Measurements from ENCODE around the gene CCDC192.
"Not testable (repeated sequence)": the region's sequence is repeated elsewhere in the genome, so short reads cannot be mapped to it uniquely, and the experiment has no call there.

CCDC192 gene

DNA sequence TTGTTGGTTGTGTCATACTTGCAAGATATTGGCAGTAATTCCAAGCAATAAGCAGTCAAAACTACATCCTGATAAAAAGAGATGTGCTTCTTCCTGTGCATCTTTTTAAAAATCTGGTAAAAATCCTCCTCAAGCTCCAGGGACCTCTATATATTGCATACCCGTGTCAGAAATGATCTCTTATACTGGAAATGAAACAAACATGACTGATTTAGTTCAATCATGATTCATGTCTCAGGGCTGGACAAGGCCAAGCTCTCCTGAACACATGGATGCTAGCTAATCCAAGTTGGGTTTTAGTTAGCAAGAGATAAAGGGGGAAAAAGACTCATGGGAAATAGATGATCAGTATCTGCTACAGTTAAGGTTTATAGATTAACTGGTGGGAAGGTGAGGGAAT lies 69.3 kb downstream of the CCDC192 start:
- no peaks in the 10 kb centered on the region for H3K4me1 ChIP-seq (ENCODE audit: control insufficient read depth, insufficient read depth, low read length)
- H3K27me3 ChIP-seq (ENCODE audit: control insufficient read depth, insufficient read depth, low read length): no peaks in the 10 kb centered on the region
- no peak overlapping the region for H3K9ac ChIP-seq (ENCODE audit: low read depth, low read length)
- H3K36me3 ChIP-seq (ENCODE audit: insufficient read depth, low read length): no peaks in the 10 kb centered on the region
- H3K4me3 ChIP-seq (ENCODE audit: low read length): no peak overlapping the region
- H3K9me3 ChIP-seq (replicated peaks; ENCODE audit: low read length): no peaks in the 10 kb centered on the region
- no peak overlapping the region for H3K4me2 ChIP-seq (ENCODE audit: low read length)

DNA sequence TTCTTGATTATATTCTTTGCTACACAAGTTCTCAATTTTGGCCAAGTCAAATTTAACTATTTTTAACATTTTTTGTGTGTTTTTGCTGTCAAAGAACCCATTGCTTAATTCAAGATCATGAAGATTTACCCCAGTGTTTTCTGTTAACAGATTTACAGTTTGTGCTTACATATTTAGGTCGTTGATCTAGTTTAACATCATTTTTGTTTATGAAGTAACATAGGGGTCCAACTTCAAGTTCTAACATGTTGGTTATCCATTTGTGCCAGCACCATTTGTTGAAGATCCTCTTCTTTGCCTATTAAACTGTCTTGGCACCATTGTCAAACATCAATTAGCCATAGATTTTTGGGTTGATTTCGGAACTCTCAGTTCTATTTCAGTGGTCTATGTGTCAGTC lies 71.0 kb downstream of the CCDC192 start:
- Histone ChIP-seq H3K4me2 (ENCODE audit: low read length) (no peak overlapping the region), H3K4me3 (ENCODE audit: low read length) (no peak overlapping the region), H3K4me1 (ENCODE audit: control insufficient read depth, insufficient read depth, low read length) (no peaks in the 10 kb centered on the region), H3K9me3 (replicated peaks; ENCODE audit: low read length) (no peaks in the 10 kb centered on the region), H3K36me3 (ENCODE audit: insufficient read depth, low read length) (no peaks in the 10 kb centered on the region), H3K9ac (ENCODE audit: low read depth, low read length) (no peak overlapping the region), H3K27me3 (ENCODE audit: control insufficient read depth, insufficient read depth, low read length) (no peaks in the 10 kb centered on the region)

DNA sequence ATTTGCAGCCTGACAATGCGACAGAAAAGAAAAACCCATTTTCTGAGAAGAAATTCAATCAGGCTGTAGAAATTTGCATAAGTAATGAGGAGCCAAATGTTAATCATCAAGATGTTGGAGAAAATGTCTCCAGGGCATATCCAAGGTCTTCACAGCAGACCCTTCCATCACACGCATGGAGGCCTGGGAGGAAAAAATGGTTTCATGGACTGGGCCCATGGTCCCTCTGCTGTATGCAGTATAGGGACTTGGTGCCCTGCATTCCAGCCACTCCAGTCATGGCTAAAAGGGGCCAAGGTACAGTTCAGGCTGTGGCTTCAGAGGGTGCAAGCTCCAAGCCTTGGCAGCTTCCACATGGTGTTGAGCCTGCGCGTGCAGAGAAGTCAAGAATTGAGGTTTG lies 73.3 kb downstream of the CCDC192 start:
- Histone ChIP-seq H3K4me3 (ENCODE audit: low read length) (no peak overlapping the region), H3K9me3 (replicated peaks; ENCODE audit: low read length) (no peaks in the 10 kb centered on the region), H3K4me1 (ENCODE audit: control insufficient read depth, insufficient read depth, low read length) (no peaks in the 10 kb centered on the region), H3K9ac (ENCODE audit: low read depth, low read length) (no peak overlapping the region), H3K36me3 (ENCODE audit: insufficient read depth, low read length) (no peaks in the 10 kb centered on the region), H3K27me3 (ENCODE audit: control insufficient read depth, insufficient read depth, low read length) (no peaks in the 10 kb centered on the region), H3K4me2 (ENCODE audit: low read length) (no peak overlapping the region)

DNA sequence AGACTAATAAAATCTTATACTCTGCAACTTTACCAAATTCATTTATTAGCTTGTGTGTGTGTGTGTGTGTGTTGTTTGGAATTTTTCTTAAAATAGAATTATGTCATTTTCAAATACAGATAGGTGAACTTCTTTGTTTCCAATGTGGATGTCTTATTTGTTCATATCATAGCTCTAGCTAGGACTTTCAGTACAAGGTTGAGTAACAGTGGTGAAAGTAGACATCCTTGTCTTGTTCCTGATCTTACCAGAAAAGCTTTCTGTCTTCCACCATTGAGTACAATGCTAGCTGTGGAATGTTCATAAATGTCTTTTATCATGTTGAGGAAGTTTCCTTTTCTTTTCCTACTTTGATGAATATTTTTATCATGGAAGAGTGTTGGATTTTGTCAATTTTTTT lies 74.8 kb downstream of the CCDC192 start:
- Histone ChIP-seq H3K27me3 (ENCODE audit: control insufficient read depth, insufficient read depth, low read length) (no peaks in the 10 kb centered on the region), H3K4me1 (ENCODE audit: control insufficient read depth, insufficient read depth, low read length) (no peaks in the 10 kb centered on the region), H3K9me3 (replicated peaks; ENCODE audit: low read length) (no peaks in the 10 kb centered on the region), H3K36me3 (ENCODE audit: insufficient read depth, low read length) (no peaks in the 10 kb centered on the region), H3K4me2 (ENCODE audit: low read length) (no peak overlapping the region), H3K4me3 (ENCODE audit: low read length) (no peak overlapping the region), H3K9ac (ENCODE audit: low read depth, low read length) (no peak overlapping the region)

DNA sequence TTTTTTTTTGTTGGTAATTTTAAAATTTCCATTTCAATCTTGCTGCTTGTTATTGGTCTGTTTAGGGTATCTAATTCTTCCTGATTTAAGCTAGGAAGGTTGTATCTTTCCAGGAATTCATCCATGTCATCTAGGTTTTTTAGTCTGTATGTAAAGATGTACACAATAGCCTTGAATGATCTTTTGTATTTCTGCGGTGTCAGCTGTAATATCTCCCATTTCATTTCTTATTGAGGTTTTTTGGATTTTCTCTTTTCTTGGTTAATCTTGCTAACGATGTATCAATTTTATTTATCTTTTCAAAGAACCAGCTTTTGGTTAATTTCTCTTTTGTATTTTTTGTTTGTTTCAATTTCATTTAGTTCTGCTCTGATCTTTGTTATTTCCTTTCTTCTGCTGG lies 79.3 kb downstream of the CCDC192 start:
- H3K9ac ChIP-seq (ENCODE audit: low read depth, low read length): not testable (repeated sequence)
- peaks cover 17% of the 10 kb centered on the region for H3K4me1 ChIP-seq (ENCODE audit: control insufficient read depth, insufficient read depth, low read length)

DNA sequence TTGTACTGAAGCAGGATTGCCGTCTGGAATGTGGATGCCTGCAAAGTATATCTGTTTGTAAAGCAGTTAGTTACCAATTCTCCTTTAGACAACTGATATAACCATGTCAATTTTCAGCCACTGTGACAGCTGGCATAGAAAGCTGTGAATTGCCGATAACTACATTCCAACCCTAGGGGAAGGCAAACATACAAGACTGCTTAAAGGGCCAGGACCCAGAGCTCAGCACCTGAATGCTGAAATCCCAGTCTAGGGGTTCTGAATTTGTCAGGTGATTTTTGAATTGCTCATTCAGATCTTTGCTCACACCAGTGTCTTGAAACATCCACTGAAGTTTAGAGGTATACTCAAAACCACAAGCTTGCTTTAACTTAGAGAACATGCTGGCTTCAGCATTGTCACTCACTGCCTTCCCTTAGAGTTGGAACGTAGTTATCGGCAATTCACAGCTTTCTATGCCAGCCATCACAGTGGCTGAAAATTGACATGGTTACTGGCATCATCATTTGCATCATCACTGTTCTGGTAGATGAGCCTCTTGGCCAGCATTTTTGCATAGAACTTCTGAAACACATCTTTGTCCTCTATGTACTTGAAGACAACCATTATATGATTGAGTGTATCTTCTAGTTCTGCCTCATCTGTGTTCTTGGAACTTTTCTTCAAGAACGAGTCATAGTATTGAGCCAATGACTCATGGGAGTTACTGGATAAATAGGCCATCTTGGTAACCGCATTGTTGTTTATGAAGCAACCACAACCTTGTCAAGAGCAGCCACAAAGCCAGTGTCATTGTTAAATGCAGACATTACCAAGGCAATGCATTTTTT lies 82.1 kb downstream of the CCDC192 start:
- peak overlapping the region; percentile 1 for H3K4me3 ChIP-seq (ENCODE audit: low read length)
- H3K9me3 ChIP-seq (replicated peaks; ENCODE audit: low read length): no peaks in the 10 kb centered on the region
- no peaks in the 10 kb centered on the region for H3K36me3 ChIP-seq (ENCODE audit: insufficient read depth, low read length)
- no peak overlapping the region for H3K9ac ChIP-seq (ENCODE audit: low read depth, low read length)
- peaks cover 17% of the 10 kb centered on the region for H3K4me1 ChIP-seq (ENCODE audit: control insufficient read depth, insufficient read depth, low read length)
- H3K4me2 ChIP-seq (ENCODE audit: low read length): peak overlapping the region; percentile 36
- H3K27me3 ChIP-seq (ENCODE audit: control insufficient read depth, insufficient read depth, low read length): peaks cover 3% of the 10 kb centered on the region

More for the DNA sequence above, 79.3 kb downstream of the CCDC192 start:
- not testable (repeated sequence) for H3K9me3 ChIP-seq (replicated peaks; ENCODE audit: low read length); H3K27me3 ChIP-seq (ENCODE audit: control insufficient read depth, insufficient read depth, low read length); H3K36me3 ChIP-seq (ENCODE audit: insufficient read depth, low read length); H3K4me2 ChIP-seq (ENCODE audit: low read length); H3K4me3 ChIP-seq (ENCODE audit: low read length)

DNA sequence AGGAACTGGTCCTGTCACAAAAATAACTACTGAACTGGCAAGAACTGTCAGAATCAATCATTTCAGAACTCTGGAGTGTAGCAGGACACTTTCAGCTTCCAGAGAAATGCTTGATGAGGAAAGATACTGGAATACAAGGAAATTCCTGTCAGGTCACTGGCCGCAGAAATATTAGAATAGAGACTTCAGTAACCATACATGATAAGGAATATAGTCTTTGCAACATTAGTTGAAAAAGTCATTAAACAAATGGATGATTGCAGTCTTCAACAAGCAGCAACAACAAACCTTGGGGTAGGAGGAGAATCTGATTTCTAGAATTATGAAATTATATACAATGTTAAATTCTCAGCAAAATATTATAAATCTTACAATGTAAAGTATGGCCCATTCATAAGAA lies 88.2 kb downstream of the CCDC192 start:
- Histone ChIP-seq H3K36me3 (ENCODE audit: insufficient read depth, low read length) (no peaks in the 10 kb centered on the region), H3K9ac (ENCODE audit: low read depth, low read length) (no peak overlapping the region), H3K4me1 (ENCODE audit: control insufficient read depth, insufficient read depth, low read length) (no peaks in the 10 kb centered on the region), H3K4me3 (ENCODE audit: low read length) (no peak overlapping the region), H3K27me3 (ENCODE audit: control insufficient read depth, insufficient read depth, low read length) (peaks cover 3% of the 10 kb centered on the region), H3K4me2 (ENCODE audit: low read length) (no peak overlapping the region), H3K9me3 (replicated peaks; ENCODE audit: low read length) (peaks cover 5% of the 10 kb centered on the region)

DNA sequence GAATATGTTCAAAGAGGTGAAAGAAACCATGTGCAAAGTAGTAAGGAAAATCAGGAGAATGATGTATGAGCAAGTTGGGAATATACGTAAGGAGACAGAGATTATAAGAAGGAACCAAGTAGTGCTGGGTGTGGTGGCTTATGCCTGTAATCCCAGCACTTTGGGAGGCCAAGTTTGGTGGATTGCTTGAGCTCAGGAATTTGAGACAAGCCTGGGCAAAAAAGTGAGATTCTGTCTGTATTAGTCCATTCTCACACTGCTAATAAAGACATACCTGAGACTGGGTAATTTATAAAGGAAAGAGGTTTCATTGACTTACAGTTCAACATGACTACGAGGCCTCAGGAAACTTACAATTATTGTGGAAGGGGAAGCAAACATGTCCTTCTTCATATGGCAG lies 88.7 kb downstream of the CCDC192 start:
- H3K4me2 ChIP-seq (ENCODE audit: low read length); H3K36me3 ChIP-seq (ENCODE audit: insufficient read depth, low read length); H3K9me3 ChIP-seq (replicated peaks; ENCODE audit: low read length); H3K4me3 ChIP-seq (ENCODE audit: low read length); H3K27me3 ChIP-seq (ENCODE audit: control insufficient read depth, insufficient read depth, low read length); H3K9ac ChIP-seq (ENCODE audit: low read depth, low read length); H3K4me1 ChIP-seq (ENCODE audit: control insufficient read depth, insufficient read depth, low read length): not testable (repeated sequence)

DNA sequence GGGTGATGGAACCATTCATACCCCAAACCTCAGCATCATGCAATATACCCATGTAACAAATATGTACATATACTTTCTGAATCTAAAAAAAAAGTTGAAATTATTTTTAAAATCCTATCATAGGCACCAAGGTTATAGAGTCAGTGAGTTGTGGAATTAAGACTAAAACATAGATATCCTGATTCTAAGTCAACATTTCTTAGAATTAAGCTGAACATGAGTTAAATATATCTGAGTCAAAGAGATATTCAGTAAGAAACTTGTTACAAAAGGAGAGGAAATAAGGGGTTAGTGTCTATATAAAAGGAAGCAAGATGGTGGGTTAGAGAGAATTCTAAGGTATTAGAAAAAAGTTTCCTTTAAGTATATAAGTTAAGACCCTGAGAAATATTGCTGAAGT lies 89.9 kb downstream of the CCDC192 start:
- no peak overlapping the region for H3K4me3 ChIP-seq (ENCODE audit: low read length)
- no peaks in the 10 kb centered on the region for H3K36me3 ChIP-seq (ENCODE audit: insufficient read depth, low read length)
- no peak overlapping the region for H3K4me2 ChIP-seq (ENCODE audit: low read length)
- no peak overlapping the region for H3K9ac ChIP-seq (ENCODE audit: low read depth, low read length)
- H3K4me1 ChIP-seq (ENCODE audit: control insufficient read depth, insufficient read depth, low read length): no peaks in the 10 kb centered on the region
- peaks cover 3% of the 10 kb centered on the region for H3K27me3 ChIP-seq (ENCODE audit: control insufficient read depth, insufficient read depth, low read length)
- peaks cover 5% of the 10 kb centered on the region for H3K9me3 ChIP-seq (replicated peaks; ENCODE audit: low read length)

DNA sequence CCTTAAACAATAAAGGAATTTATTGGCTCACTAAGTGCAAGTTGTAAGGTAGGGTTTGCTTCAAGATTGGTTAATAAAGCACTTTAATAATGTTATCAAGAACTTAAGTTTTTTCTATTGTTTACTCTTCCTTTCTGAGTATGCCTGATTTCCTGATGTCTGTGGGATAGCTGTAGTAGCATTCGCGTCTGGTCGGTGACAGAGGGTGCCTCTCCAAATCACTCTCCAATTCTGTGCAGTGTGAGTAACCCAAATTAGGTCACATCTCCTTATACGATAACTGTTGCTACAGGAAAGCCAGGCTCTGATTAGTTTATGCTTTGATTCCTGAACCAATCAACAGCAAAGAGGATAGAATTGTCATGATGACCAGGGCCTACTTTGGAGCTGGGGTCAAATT lies 90.7 kb downstream of the CCDC192 start:
- Histone ChIP-seq H3K4me3 (ENCODE audit: low read length) (no peak overlapping the region), H3K9me3 (replicated peaks; ENCODE audit: low read length) (peaks cover 5% of the 10 kb centered on the region), H3K27me3 (ENCODE audit: control insufficient read depth, insufficient read depth, low read length) (peaks cover 3% of the 10 kb centered on the region), H3K9ac (ENCODE audit: low read depth, low read length) (no peak overlapping the region), H3K4me2 (ENCODE audit: low read length) (no peak overlapping the region), H3K4me1 (ENCODE audit: control insufficient read depth, insufficient read depth, low read length) (no peaks in the 10 kb centered on the region), H3K36me3 (ENCODE audit: insufficient read depth, low read length) (no peaks in the 10 kb centered on the region)

DNA sequence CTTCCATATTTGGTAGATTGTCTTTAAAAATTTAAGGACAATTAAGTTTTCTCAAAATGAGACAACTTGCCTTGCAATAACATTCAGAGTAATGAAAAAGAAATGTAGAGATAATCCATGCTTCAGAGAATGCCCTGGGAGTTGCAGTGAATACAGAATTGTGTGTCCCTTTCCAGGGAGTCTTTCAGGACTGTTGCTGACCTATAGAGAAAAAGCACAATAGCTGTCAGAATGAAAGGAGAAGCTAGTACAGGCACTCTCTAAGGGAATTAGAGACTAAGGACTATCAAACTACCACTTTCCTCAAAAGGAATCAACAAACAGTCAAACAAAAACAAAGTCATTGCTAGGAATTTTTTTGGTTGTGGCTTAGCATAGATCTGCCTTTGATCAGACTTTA lies 93.0 kb downstream of the CCDC192 start:
- H3K36me3 ChIP-seq (ENCODE audit: insufficient read depth, low read length): no peaks in the 10 kb centered on the region
- H3K9ac ChIP-seq (ENCODE audit: low read depth, low read length): no peak overlapping the region
- no peak overlapping the region for H3K4me2 ChIP-seq (ENCODE audit: low read length)
- H3K9me3 ChIP-seq (replicated peaks; ENCODE audit: low read length): peaks cover 3% of the 10 kb centered on the region
- H3K4me3 ChIP-seq (ENCODE audit: low read length): no peak overlapping the region
- peaks cover 3% of the 10 kb centered on the region for H3K27me3 ChIP-seq (ENCODE audit: control insufficient read depth, insufficient read depth, low read length)
- no peaks in the 10 kb centered on the region for H3K4me1 ChIP-seq (ENCODE audit: control insufficient read depth, insufficient read depth, low read length)

DNA sequence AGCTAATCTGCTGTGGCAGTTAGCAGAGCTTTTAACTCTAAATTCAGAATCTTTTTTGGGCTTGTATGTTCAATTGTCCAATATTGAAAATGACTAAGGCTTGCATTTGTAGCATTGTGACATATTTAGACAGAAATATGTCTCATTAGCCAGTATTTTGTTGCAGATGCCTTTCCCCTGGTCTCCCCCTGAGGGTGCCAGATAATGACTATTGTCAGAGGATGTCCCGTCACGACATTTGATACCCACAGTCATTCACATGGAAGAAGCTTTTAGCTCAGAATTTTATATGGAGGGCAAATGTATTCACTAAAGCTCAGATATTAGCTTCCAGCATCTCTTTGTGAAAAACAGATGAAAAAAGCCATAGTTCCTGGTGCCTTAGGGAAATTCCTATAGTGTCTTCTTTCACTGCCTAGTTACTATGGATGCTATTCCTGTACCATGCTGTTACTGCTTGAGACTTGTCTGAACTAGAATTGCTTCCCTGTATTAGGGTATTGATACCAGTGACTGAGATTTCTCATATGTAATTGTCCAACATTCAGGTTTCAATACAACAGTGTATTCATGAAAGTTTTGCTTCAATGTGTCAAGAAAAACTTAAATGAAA lies 96.2 kb downstream of the CCDC192 start:
- Histone ChIP-seq H3K4me3 (ENCODE audit: low read length) (no peak overlapping the region), H3K4me2 (ENCODE audit: low read length) (no peak overlapping the region), H3K4me1 (ENCODE audit: control insufficient read depth, insufficient read depth, low read length) (peaks cover 17% of the 10 kb centered on the region), H3K27me3 (ENCODE audit: control insufficient read depth, insufficient read depth, low read length) (peaks cover 3% of the 10 kb centered on the region), H3K9ac (ENCODE audit: low read depth, low read length) (no peak overlapping the region), H3K9me3 (replicated peaks; ENCODE audit: low read length) (no peaks in the 10 kb centered on the region), H3K36me3 (ENCODE audit: insufficient read depth, low read length) (no peaks in the 10 kb centered on the region)
